Body of pancreas (tissue), 4 donors: ENCODE data around the gene DOK3. TPM values are rescaled to one million over a fixed set of nuclear protein-coding genes. Genes with fewer than 3 reads are reported as not detected.
A peak's percentile ranks its signal among the peaks of the same experiment; 100 is the strongest.

Source experiments
- ATAC-seq: fragments of 150-250 bp; one replicate; pipeline ENCODE4 v1.9.1; 2016
- DNase-seq, 4 donors: peaks; one replicate each; pipeline ENCODE4 v3.0.0-alpha.2; 2019
- H3K27ac ChIP-seq, 4 donors: fragments of 200-600 bp; sonication (generic); 1 replicate in 3 of 4; 2 replicates in 1 of 4; pipeline versions ENCODE4 v1.5.1 to v1.6.1; 2016 to 2019; ENCODE audit warnings: mild to moderate bottlenecking in 1 of 4, mixed read lengths in 1 of 4, moderate library complexity in 1 of 4
- H3K27me3 ChIP-seq, 2 donors: fragments of 200-600 bp; sonication (generic); one replicate each; pipeline ENCODE4 v1.6.0; 2016; ENCODE audit warnings: mild to moderate bottlenecking in 1 of 2
- H3K36me3 ChIP-seq, 2 donors: fragments of 200-600 bp; sonication (generic); replicated peaks in 1 of 2; 2 replicates each; pipeline ENCODE4 v1.5.1; 2016; ENCODE audit warnings: low read depth in 2 of 2; ENCODE audit not compliant: insufficient read depth in 1 of 2
- H3K4me1 ChIP-seq: fragments of 200-600 bp; sonication (generic); one replicate; pipeline ENCODE4 v1.6.0; 2016
- H3K4me3 ChIP-seq, 2 donors: fragments of 200-600 bp; sonication (generic); 1 replicate in 1 of 2; 2 replicates in 1 of 2; pipeline ENCODE4 v1.5.1; 2016 to 2019
- H3K9me3 ChIP-seq, 3 donors: fragments of 200-600 bp; sonication (generic); 1 replicate in 2 of 3; 2 replicates in 1 of 3; pipeline ENCODE4 v1.5.1; 2016
- POLR2A ChIP-seq, 3 donors: fragments of 450-650 bp; IDR thresholded peaks; one replicate each; pipeline ENCODE4 v1.6.1; 2016; ENCODE audit warnings: antibody characterized with exemption in 3 of 3, mild to moderate bottlenecking in 2 of 3
- WGBS, 2 donors: methylation state at CpG; one replicate each; pipeline ENCODE4 v1.1.5; 2017; 5-methylcytosine and 5-hydroxymethylcytosine counted together
- intact Hi-C: fragments of 100-400 bp; cut with DNase I; formaldehyde crosslinking; loops from one replicate; pipeline ENCODE4 v1.15.1; 2023
- total RNA-seq, 2 donors: library from RNA; depleted of rRNA; stranded (reverse); fragments of >200 nt; gene quantifications; one replicate each; pipeline ENCODE4 v1.1.0, GENCODE V29; 2016
- TF ChIP-seq, protein P1 (sequence below), 7 experiments: fragments of 450-650 bp in 4 of 7; fragments of 200-600 bp in 3 of 7; sonication (generic) in 3 of 7; IDR thresholded peaks; one replicate each; pipeline ENCODE4 v1.5.1; 2016 to 2019; ENCODE audit warnings: antibody characterized with exemption in 7 of 7

DOK3 gene
- total RNA-seq, 2 donors from 2014 or later, result 3.3 to 5.4 TPM

DNA sequence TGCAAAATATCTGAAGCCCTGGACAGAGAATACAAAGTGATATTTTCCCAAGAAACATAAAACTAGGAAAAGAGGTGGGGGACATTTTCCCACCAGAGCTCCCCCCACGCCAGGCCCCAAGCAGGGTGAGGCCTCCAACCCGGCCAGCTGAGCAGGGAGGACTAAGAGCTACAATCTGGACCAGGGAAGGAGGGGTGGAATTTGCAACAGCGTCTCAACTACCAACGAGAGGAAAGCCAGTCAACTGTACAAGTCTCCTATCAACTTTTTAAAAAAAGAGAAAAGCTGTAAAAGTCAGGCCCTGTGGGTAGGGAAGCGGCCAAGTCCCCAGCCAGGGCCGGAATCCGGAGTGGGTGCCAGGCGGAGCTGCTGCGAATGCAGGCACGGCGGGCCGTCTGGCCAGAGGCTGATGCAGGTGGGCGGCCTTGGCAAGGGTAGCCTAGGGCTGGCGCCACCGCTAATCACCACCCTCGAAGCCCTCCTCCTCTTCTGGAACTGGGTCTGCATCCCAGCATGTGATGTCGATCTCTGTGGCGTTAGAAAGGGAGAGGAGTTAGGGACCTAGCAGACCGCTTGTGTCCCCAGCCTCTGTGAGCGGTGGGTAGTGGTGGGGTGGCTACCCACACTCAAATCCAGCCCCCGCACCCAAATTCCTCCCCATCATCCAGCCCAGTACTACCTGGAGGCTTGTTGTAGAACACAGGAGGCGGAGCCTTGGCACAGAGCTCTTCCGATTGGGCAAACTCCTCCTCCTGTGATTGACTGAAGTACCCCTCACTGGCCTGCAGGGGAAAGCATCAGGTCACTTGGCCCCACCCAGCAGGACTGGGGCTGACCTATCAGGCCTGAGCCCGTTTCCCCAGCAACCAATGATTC is 52.4 kb downstream of the DOK3 start:
- Histone ChIP-seq H3K4me3 (no peak overlapping the region), H3K9me3 (no peaks in the 10 kb centered on the region), H3K36me3 (no peaks in the 10 kb centered on the region), H3K27me3 (no peaks in the 10 kb centered on the region), H3K27ac (peak overlapping the region in 2 of 4 donors; percentile 4 to 14), H3K4me1 (peaks cover 19% of the 10 kb centered on the region)
- whole genome bisulfite sequencing, 2 donors, result 71 to 80% methylated on average over 19 to 21 of the region's 24 CpGs
- peak; percentile 74 to 93 (median 84) for DNase-seq
- no peak for TF ChIP-seq POLR2A (IDR thresholded peaks at IDR 0.05)
- TF ChIP-seq, protein P1, sequence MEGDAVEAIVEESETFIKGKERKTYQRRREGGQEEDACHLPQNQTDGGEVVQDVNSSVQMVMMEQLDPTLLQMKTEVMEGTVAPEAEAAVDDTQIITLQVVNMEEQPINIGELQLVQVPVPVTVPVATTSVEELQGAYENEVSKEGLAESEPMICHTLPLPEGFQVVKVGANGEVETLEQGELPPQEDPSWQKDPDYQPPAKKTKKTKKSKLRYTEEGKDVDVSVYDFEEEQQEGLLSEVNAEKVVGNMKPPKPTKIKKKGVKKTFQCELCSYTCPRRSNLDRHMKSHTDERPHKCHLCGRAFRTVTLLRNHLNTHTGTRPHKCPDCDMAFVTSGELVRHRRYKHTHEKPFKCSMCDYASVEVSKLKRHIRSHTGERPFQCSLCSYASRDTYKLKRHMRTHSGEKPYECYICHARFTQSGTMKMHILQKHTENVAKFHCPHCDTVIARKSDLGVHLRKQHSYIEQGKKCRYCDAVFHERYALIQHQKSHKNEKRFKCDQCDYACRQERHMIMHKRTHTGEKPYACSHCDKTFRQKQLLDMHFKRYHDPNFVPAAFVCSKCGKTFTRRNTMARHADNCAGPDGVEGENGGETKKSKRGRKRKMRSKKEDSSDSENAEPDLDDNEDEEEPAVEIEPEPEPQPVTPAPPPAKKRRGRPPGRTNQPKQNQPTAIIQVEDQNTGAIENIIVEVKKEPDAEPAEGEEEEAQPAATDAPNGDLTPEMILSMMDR (IDR thresholded peaks at IDR 0.05), result peak in 6 of 7 experiments; percentile 31 to 70 (median 66)
- intact Hi-C loops, result no loop called here
- peak; percentile 47 for ATAC-seq

DNA sequence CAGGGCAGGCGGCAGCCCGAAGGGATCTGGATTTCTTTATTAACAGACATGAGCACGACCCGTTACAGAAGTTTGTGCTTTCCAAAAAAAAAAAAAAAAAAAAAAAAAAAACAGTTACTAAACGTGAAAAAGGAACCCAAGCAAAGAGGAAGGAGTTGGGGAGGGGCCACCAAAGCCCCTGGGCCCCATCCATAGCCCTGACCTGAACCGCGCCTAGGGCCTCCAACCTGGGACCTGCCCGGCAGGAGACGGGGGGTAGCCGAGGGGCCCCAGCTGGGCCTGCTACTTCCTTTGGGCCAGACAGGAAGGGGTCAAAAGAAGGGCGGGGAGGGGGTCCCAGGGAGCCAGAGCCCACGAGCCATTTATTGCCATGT is 53.0 kb downstream of the DOK3 start:
- intact Hi-C loops, result no loop called here
- Histone ChIP-seq H3K9me3 (no peaks in the 10 kb centered on the region), H3K27me3 (no peaks in the 10 kb centered on the region), H3K36me3 (no peaks in the 10 kb centered on the region), H3K4me3 (no peak overlapping the region), H3K4me1 (peaks cover 19% of the 10 kb centered on the region), H3K27ac (peak overlapping the region in 2 of 4 donors; percentile 4 to 88)
- no peak for ATAC-seq
- 29 to 38% methylated on average over 12 of the region's 12 CpGs for WGBS, 2 donors
- TF ChIP-seq POLR2A (IDR thresholded peaks at IDR 0.05), result no peak
- TF ChIP-seq, protein P1 (IDR thresholded peaks at IDR 0.05), result no peak
- DNase-seq, result peak in 1 of 4 donors; percentile 35

DNA sequence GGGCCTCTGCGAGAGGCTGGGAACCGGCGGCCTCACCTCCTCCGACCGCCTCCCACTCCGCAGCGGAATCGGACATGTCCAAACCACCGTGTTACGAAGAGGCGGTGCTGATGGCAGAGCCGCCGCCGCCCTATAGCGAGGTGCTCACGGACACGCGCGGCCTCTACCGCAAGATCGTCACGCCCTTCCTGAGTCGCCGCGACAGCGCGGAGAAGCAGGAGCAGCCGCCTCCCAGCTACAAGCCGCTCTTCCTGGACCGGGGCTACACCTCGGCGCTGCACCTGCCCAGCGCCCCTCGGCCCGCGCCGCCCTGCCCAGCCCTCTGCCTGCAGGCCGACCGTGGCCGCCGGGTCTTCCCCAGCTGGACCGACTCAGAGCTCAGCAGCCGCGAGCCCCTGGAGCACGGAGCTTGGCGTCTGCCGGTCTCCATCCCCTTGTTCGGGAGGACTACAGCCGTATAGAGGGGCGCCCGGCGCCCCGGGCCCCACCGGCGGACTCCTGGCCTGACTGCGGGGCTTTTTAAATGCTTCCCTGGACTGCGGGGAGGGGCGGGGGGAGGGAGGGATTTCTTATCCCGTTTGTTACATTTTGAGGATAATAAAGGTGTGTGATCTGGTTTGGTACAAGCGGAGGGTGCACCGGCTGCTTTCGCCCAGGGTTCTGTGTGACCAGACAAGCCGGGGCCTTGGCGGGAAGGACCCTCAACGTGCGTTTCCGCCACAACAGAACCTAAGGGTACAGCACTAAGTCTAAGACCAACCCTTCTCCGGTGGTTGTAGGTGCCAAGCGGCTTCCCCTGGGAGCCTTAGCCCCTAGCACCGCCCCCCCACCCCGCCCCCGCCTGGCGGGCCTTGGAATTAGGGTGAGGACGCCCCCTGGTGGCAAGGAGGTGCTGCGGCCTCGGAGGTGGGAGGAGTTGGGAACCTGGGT is 53.7 kb downstream of the DOK3 start:
- peak overlapping the region; percentile 17 to 41 for H3K4me3 ChIP-seq
- H3K9me3 ChIP-seq, result no peaks in the 10 kb centered on the region
- H3K36me3 ChIP-seq, result no peaks in the 10 kb centered on the region
- ATAC-seq (peak; percentile 67), DNase-seq (peak; percentile 94 to 97 (median 96))
- 0% methylated on average over 16 to 75 of the region's 76 CpGs for WGBS, 2 donors
- H3K27me3 ChIP-seq, result no peaks in the 10 kb centered on the region
- peak overlapping the region; percentile 78 to 88 (median 85) for H3K27ac ChIP-seq
- peaks cover 19% of the 10 kb centered on the region for H3K4me1 ChIP-seq
- TF ChIP-seq, protein P1 (IDR thresholded peaks at IDR 0.05), result peak; percentile 87 to 99 (median 95)
- peak in 1 of 3 donors; percentile 5 for TF ChIP-seq POLR2A (IDR thresholded peaks at IDR 0.05)
- intact Hi-C loops, result no loop called here

DNA sequence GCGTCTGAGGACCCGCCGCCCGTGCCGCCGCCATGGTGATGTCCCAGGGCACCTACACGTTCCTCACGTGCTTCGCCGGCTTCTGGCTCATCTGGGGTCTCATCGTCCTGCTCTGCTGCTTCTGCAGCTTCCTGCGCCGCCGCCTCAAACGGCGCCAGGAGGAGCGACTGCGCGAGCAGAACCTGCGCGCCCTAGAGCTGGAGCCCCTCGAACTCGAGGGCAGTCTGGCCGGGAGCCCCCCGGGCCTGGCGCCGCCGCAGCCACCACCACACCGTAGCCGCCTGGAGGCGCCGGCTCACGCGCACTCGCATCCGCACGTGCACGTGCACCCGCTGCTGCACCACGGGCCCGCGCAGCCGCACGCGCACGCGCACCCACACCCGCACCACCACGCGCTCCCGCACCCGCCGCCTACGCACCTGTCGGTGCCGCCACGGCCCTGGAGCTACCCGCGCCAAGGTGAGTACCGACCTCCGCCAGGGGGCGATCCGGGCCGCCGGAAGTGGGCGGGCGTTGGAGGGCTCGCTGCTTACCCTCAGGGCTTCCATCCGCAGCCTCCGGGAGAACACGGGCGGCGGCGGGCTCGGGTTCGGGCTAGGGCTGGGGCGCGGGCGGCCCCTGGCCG is 54.5 kb downstream of the DOK3 start:
- DNase-seq (peak; percentile 88 to 92 (median 90)), ATAC-seq (peak; percentile 76)
- TF ChIP-seq POLR2A (IDR thresholded peaks at IDR 0.05), result peak; percentile 31 to 53 (median 53)
- TF ChIP-seq, protein P1 (IDR thresholded peaks at IDR 0.05), result peak; percentile 60 to 94 (median 75)
- 0 to 1% methylated on average over 4 to 77 of the region's 80 CpGs for WGBS, 2 donors
- Histone ChIP-seq H3K4me1 (peaks cover 19% of the 10 kb centered on the region), H3K27me3 (no peaks in the 10 kb centered on the region), H3K4me3 (peak overlapping the region; percentile 17 to 41), H3K36me3 (no peaks in the 10 kb centered on the region), H3K9me3 (no peaks in the 10 kb centered on the region), H3K27ac (peak overlapping the region; percentile 78 to 88 (median 85))
- intact Hi-C loops, result no loop called here
